HEK293 (cell line): Measurements from ENCODE around the gene KCND2.

Source experiments
- ZBTB8A ChIP-seq: fragments of 450-650 bp; formaldehyde crosslinking; IDR thresholded peaks from 2 replicates; pipeline ENCODE4 v1.5.1; 2016; ENCODE audit warnings: missing biosample characterization, missing genetic modification characterization
- ZNF157 ChIP-seq: fragments of 450-650 bp; formaldehyde crosslinking; IDR thresholded peaks from 2 replicates; pipeline ENCODE4 v1.5.1; 2016; ENCODE audit warnings: missing biosample characterization, missing genetic modification characterization

DNA sequence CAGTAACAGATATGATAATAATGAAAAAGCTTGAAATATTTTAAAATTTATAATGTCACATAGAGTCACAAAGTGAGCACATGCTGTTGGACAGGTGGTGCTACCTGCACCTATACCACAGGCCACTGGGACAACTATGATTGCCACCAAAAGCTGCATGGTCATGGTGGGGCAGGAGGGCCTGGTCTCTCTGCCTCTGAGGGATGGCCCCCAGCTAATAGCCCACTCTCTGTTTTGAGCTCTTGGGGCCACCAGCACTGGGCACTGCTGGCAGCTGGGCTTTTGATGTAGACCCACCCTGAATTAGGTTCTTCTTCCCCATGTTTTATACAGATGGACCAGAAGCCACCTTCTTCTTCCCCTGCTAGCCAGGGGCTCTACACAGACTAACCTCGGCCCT lies 265.4 kb downstream of the KCND2 start:
- TF ChIP-seq ZNF157 = no peak
- TF ChIP-seq ZBTB8A (tag by site-specific recombination) = no peak
